BE2C (cell line): ENCODE data around the gene POMP.

Source experiments
- DNase-seq: peaks from one replicate; pipeline ENCODE4 v3.0.0-alpha.2; 2020
- H3K27me3 ChIP-seq: fragments of 250-450 bp; sonication (Bioruptor Pico); 2 replicates; pipeline ENCODE4 v1.5.1; 2020; ENCODE audit warnings: mild to moderate bottlenecking
- H3K36me3 ChIP-seq: fragments of 250-450 bp; sonication (Bioruptor Pico); 2 replicates; pipeline ENCODE4 v1.5.1; 2020; ENCODE audit warnings: mild to moderate bottlenecking
- H3K4me1 ChIP-seq: fragments of 250-450 bp; sonication (Bioruptor Pico); 2 replicates; pipeline ENCODE4 v1.5.1; 2020
- H3K4me3 ChIP-seq: 2 replicates; pipeline ENCODE4 v1.5.1; 2011; ENCODE audit warnings: low read depth, low read length
- H3K9me3 ChIP-seq: fragments of 250-450 bp; sonication (Bioruptor Pico); 2 replicates; pipeline ENCODE4 v1.5.1; 2020
- CTCF ChIP-seq: IDR thresholded peaks from 2 replicates; pipeline ENCODE4 v1.5.1; 2012; ENCODE audit warnings: mild to moderate bottlenecking, low read depth, low read length

The POMP gene

GRCh38 chr13:28699246-28699645 lies 40.3 kb downstream of the POMP start:
- Histone ChIP-seq H3K4me1 (peaks cover 8% of the 10 kb centered on the region), H3K27me3 (no peaks in the 10 kb centered on the region), H3K4me3 (no peak overlapping the region), H3K9me3 (no peaks in the 10 kb centered on the region; the same call in 1 of the 2 replicates), H3K36me3 (peaks cover 7% of the 10 kb centered on the region; the same call in 1 of the 2 replicates)
- no peak for TF ChIP-seq CTCF
- DNase-seq = no peak

- Histone ChIP-seq H3K4me3 (no peak overlapping the region), H3K36me3 (peaks cover 7% of the 10 kb centered on the region; the same call in 1 of the 2 replicates), H3K4me1 (peaks cover 18% of the 10 kb centered on the region), H3K9me3 (no peaks in the 10 kb centered on the region), H3K27me3 (no peaks in the 10 kb centered on the region)
- no peak for DNase-seq
- no peak for TF ChIP-seq CTCF
Measured at GRCh38 chr13:28704282-28704681, 45.4 kb downstream of the POMP start.

GRCh38 chr13:28704919-28705318 lies 46.0 kb downstream of the POMP start:
- TF ChIP-seq CTCF = no peak
- Histone ChIP-seq H3K27me3 (no peaks in the 10 kb centered on the region), H3K36me3 (peaks cover 7% of the 10 kb centered on the region; the same call in 1 of the 2 replicates), H3K9me3 (no peaks in the 10 kb centered on the region), H3K4me3 (no peak overlapping the region), H3K4me1 (peaks cover 18% of the 10 kb centered on the region)
- DNase-seq = no peak

GRCh38 chr13:28705461-28706083 lies 46.6 kb downstream of the POMP start:
- Histone ChIP-seq H3K27me3 (no peaks in the 10 kb centered on the region), H3K4me1 (peaks cover 18% of the 10 kb centered on the region), H3K36me3 (peaks cover under 1% of the 10 kb centered on the region; the same call in 1 of the 2 replicates), H3K9me3 (no peaks in the 10 kb centered on the region), H3K4me3 (0 out of 2 replicates have a peak overlapping the region, but pooled peaks have one; percentile 9)
- peak; percentile 54 for DNase-seq
- TF ChIP-seq CTCF = no peak

GRCh38 chr13:28707629-28708427 lies 48.9 kb downstream of the POMP start:
- H3K27me3 ChIP-seq = no peaks in the 10 kb centered on the region
- peaks cover 18% of the 10 kb centered on the region for H3K4me1 ChIP-seq
- DNase-seq = no peak
- H3K36me3 ChIP-seq = no peaks in the 10 kb centered on the region; the same call in 1 of the 2 replicates
- no peak for TF ChIP-seq CTCF
- H3K9me3 ChIP-seq = no peaks in the 10 kb centered on the region
- no peak overlapping the region for H3K4me3 ChIP-seq

GRCh38 chr13:28710161-28710560 lies 51.2 kb downstream of the POMP start:
- TF ChIP-seq CTCF = no peak
- no peaks in the 10 kb centered on the region for H3K9me3 ChIP-seq
- no peak for DNase-seq
- H3K27me3 ChIP-seq = no peaks in the 10 kb centered on the region
- H3K4me1 ChIP-seq = peaks cover 4% of the 10 kb centered on the region; the same call in 1 of the 2 replicates
- no peak overlapping the region for H3K4me3 ChIP-seq
- H3K36me3 ChIP-seq = no peaks in the 10 kb centered on the region
